SK-N-MC (cell line): ENCODE data around the gene CLCA1.

ENCODE experiments used
- DNase-seq: peaks from one replicate; pipeline ENCODE4 v3.0.0-alpha.2; 2011; ENCODE audit warnings: low read depth, low spot score
- H3K27ac ChIP-seq: fragments of 200-600 bp; sonication (generic); 2 replicates; pipeline ENCODE4 v1.5.1; 2016; ENCODE audit warnings: mixed run types
- H3K36me3 ChIP-seq: fragments of 200-600 bp; sonication (generic); 2 replicates; pipeline ENCODE4 v1.6.1; 2017; ENCODE audit warnings: antibody characterized with exemption, low read length, mixed read lengths; ENCODE audit not compliant: insufficient read depth
- H3K4me3 ChIP-seq: fragments of 200-600 bp; sonication (generic); 2 replicates; pipeline ENCODE4 v1.5.1; 2016
- H3K9ac ChIP-seq: fragments of 200-600 bp; sonication (generic); 2 replicates; pipeline ENCODE4 v1.8.0; 2017; ENCODE audit warnings: mixed run types, mixed read lengths; ENCODE audit not compliant: insufficient read length
- H3K9me3 ChIP-seq: fragments of 200-600 bp; sonication (generic); 2 replicates; pipeline ENCODE4 v1.6.1; 2017; ENCODE audit warnings: low read depth, mild to moderate bottlenecking, antibody characterized with exemption, low read length, moderate library complexity, mixed read lengths
- EZH2 ChIP-seq: fragments of 200-600 bp; sonication (generic); IDR thresholded peaks from one replicate; pipeline ENCODE4 v1.6.1; 2017; ENCODE audit warnings: antibody characterized with exemption
- FOXP2 ChIP-seq: optimal IDR thresholded peaks from 2 replicates; pipeline ENCODE3; 2011; ENCODE audit warnings: mild to moderate bottlenecking, moderate library complexity; ENCODE audit not compliant: insufficient read depth; ENCODE audit errors: extremely low read length, control extremely low read depth
- POLR2AphosphoS5 ChIP-seq: IDR thresholded peaks from 2 replicates; pipeline ENCODE4 v1.6.1; 2012; ENCODE audit warnings: mild to moderate bottlenecking, low read depth, low read length, borderline replicate concordance

CLCA1 gene

GRCh38 chr1:86468501-86468977 is at the start of gene CLCA1:
TSS of gene CLCA1 (plus strand) at chr1:86468927. CDS start at chr1:86468972, 45 bp downstream.
- Histone ChIP-seq H3K9ac (no peak within 1 kb of the TSS), H3K4me3 (no peak within 1 kb of the TSS)
- DNase-seq, result no peak

GRCh38 chr1:86419277-86419903 is 49.3 kb upstream of the CLCA1 start:
- Histone ChIP-seq H3K9me3 (no peaks in the 10 kb centered on the region), H3K4me3 (no peak overlapping the region), H3K9ac (no peak overlapping the region), H3K27ac (no peak overlapping the region), H3K36me3 (no peaks in the 10 kb centered on the region)
- DNase-seq, result no peak
- TF ChIP-seq EZH2 (no peak), FOXP2 (no peak), POLR2AphosphoS5 (no peak)

More at GRCh38 chr1:86468501-86468977, at the start of gene CLCA1:
- TF ChIP-seq FOXP2, result no peak
- TF ChIP-seq POLR2AphosphoS5, result no peak
- TF ChIP-seq EZH2, result no peak
- Histone ChIP-seq H3K27ac (no peak within 1 kb of the TSS), H3K36me3 (no peaks in the 10 kb centered on the region), H3K9me3 (no peaks in the 10 kb centered on the region)

- no peaks in the 10 kb centered on the region for H3K9me3 ChIP-seq
- no peak overlapping the region for H3K27ac ChIP-seq
- no peak overlapping the region for H3K9ac ChIP-seq
- no peaks in the 10 kb centered on the region for H3K36me3 ChIP-seq
- no peak overlapping the region for H3K4me3 ChIP-seq
- DNase-seq, result no peak
- TF ChIP-seq POLR2AphosphoS5 (no peak), FOXP2 (no peak), EZH2 (no peak)
These were observed 47.0 kb upstream of the CLCA1 start for GRCh38 chr1:86421601-86422280.

GRCh38 chr1:86423473-86423872 is 45.3 kb upstream of the CLCA1 start:
- H3K9ac ChIP-seq, result no peak overlapping the region
- no peak for TF ChIP-seq FOXP2
- no peak for TF ChIP-seq EZH2
- TF ChIP-seq POLR2AphosphoS5, result no peak
- H3K4me3 ChIP-seq, result no peak overlapping the region
- H3K27ac ChIP-seq, result no peak overlapping the region
- H3K9me3 ChIP-seq, result no peaks in the 10 kb centered on the region
- no peaks in the 10 kb centered on the region for H3K36me3 ChIP-seq
- DNase-seq, result no peak

GRCh38 chr1:86423873-86424272 is 44.9 kb upstream of the CLCA1 start, which contains the start of gene CLCA2:
TSS of gene CLCA2 (plus strand) at chr1:86424171. CDS start at chr1:86424248, 77 bp downstream.
- Histone ChIP-seq H3K4me3 (no peak within 1 kb of the TSS), H3K9ac (no peak within 1 kb of the TSS), H3K27ac (no peak within 1 kb of the TSS), H3K9me3 (no peaks in the 10 kb centered on the region), H3K36me3 (no peaks in the 10 kb centered on the region)
- TF ChIP-seq POLR2AphosphoS5 (no peak), FOXP2 (no peak), EZH2 (no peak)
- no peak for DNase-seq

- H3K4me3 ChIP-seq, result peak overlapping the region; percentile 66
- H3K36me3 ChIP-seq, result no peaks in the 10 kb centered on the region
- TF ChIP-seq POLR2AphosphoS5 (no peak), FOXP2 (no peak), EZH2 (no peak)
- peak; percentile 8 for DNase-seq
- H3K9ac ChIP-seq, result peak overlapping the region; percentile 52
- H3K9me3 ChIP-seq, result no peaks in the 10 kb centered on the region
- H3K27ac ChIP-seq, result peak overlapping the region; percentile 92
These were observed 39.5 kb upstream of the CLCA1 start for GRCh38 chr1:86429122-86429725.

GRCh38 chr1:86429835-86430234 is 38.9 kb upstream of the CLCA1 start:
- peak; percentile 99 for DNase-seq

GRCh38 chr1:86430376-86430775 is 38.4 kb upstream of the CLCA1 start:
- no peak for DNase-seq
- Histone ChIP-seq H3K36me3 (no peaks in the 10 kb centered on the region), H3K9ac (no peak overlapping the region), H3K4me3 (peak overlapping the region; percentile 54), H3K27ac (peak overlapping the region; percentile 92; the same call in 1 of the 2 replicates), H3K9me3 (no peaks in the 10 kb centered on the region)
- TF ChIP-seq POLR2AphosphoS5 (no peak), EZH2 (no peak), FOXP2 (no peak)

More at GRCh38 chr1:86429835-86430234, 38.9 kb upstream of the CLCA1 start:
- peak; percentile 77; the same call in 1 of the 2 replicates for TF ChIP-seq POLR2AphosphoS5
- no peak for TF ChIP-seq EZH2
- peak; percentile 78 for TF ChIP-seq FOXP2
- Histone ChIP-seq H3K36me3 (no peaks in the 10 kb centered on the region), H3K4me3 (peak overlapping the region; percentile 66), H3K9ac (peak overlapping the region; percentile 52), H3K27ac (peak overlapping the region; percentile 92), H3K9me3 (no peaks in the 10 kb centered on the region)
